Mesenchymal stem cell (in vitro differentiated cells and primary cell): Measurements from ENCODE around the gene FARS2.

Experiments used
- DNase-seq: peaks from one replicate; pipeline ENCODE4 v3.0.0-alpha.2; 2013
- H2AFZ ChIP-seq: one replicate; pipeline ENCODE4 v1.6.1; 2013; ENCODE audit warnings: low read depth, mild to moderate bottlenecking, control low read depth, inconsistent platforms, low read length, moderate library complexity
- H2AK5ac ChIP-seq: 2 replicates; pipeline ENCODE4 v1.6.1; 2013; ENCODE audit warnings: low read length, moderate library complexity, mild to moderate bottlenecking, inconsistent platforms; ENCODE audit not compliant: severe bottlenecking
- H2BK120ac ChIP-seq: one replicate; pipeline ENCODE4 v1.6.1; 2013; ENCODE audit warnings: low read depth, mild to moderate bottlenecking, inconsistent platforms, low read length, moderate library complexity
- H2BK12ac ChIP-seq, 2 experiments: one replicate each; pipeline ENCODE4 v1.6.1; 2013; ENCODE audit warnings: inconsistent platforms in 2 of 2, low read length in 2 of 2, mild to moderate bottlenecking in 2 of 2, moderate library complexity in 2 of 2, control low read depth in 1 of 2
- H2BK15ac ChIP-seq: one replicate; pipeline ENCODE4 v1.6.1; 2013; ENCODE audit warnings: mild to moderate bottlenecking, low read depth, inconsistent platforms; ENCODE audit not compliant: poor library complexity, severe bottlenecking
- H2BK5ac ChIP-seq: 2 replicates; pipeline ENCODE4 v1.6.1; 2013; ENCODE audit warnings: low read depth, mild to moderate bottlenecking, low read length, control low read depth, inconsistent platforms; ENCODE audit not compliant: poor library complexity, severe bottlenecking
- H3K14ac ChIP-seq, 2 experiments: one replicate each; pipeline ENCODE4 v1.6.1; 2013; ENCODE audit warnings: inconsistent platforms in 2 of 2, low read length in 2 of 2, control low read depth in 1 of 2, mild to moderate bottlenecking in 1 of 2, moderate library complexity in 1 of 2
- H3K18ac ChIP-seq, 2 experiments: one replicate each; pipeline ENCODE4 v1.6.1; 2013; ENCODE audit warnings: inconsistent platforms in 2 of 2, low read length in 2 of 2, control low read depth in 1 of 2, low read depth in 1 of 2, mild to moderate bottlenecking in 1 of 2
- H3K23ac ChIP-seq, 2 experiments: one replicate each; pipeline ENCODE4 v1.6.1; 2013; ENCODE audit warnings: inconsistent platforms in 2 of 2, low read length in 2 of 2, mild to moderate bottlenecking in 2 of 2, moderate library complexity in 2 of 2, control low read depth in 1 of 2
- H3K27ac ChIP-seq: 2 replicates; pipeline ENCODE4 v1.5.1; 2013; ENCODE audit warnings: mild to moderate bottlenecking, moderate library complexity, low read length, control low read depth, inconsistent platforms; ENCODE audit not compliant: poor library complexity, severe bottlenecking
- H3K27me3 ChIP-seq, 2 experiments: 2 replicates each; pipeline versions ENCODE4 v1.6.1 to v1.7.0; 2013; ENCODE audit warnings: low read length in 2 of 2, mild to moderate bottlenecking in 2 of 2, moderate library complexity in 2 of 2, control low read depth in 1 of 2, inconsistent platforms in 1 of 2; ENCODE audit not compliant: control insufficient read depth in 1 of 2, insufficient read depth in 1 of 2
- H3K36me3 ChIP-seq, 2 experiments: 2 replicates each; pipeline versions ENCODE4 v1.6.1 to v1.7.0; 2013; ENCODE audit warnings: low read length in 2 of 2, control low read depth in 1 of 2, inconsistent platforms in 1 of 2, low read depth in 1 of 2, mild to moderate bottlenecking in 1 of 2; ENCODE audit not compliant: insufficient read depth in 2 of 2, control insufficient read depth in 1 of 2
- H3K4ac ChIP-seq, 2 experiments: one replicate each; pipeline ENCODE4 v1.6.1; 2013; ENCODE audit warnings: inconsistent platforms in 2 of 2, low read length in 2 of 2, mild to moderate bottlenecking in 2 of 2, moderate library complexity in 2 of 2, control low read depth in 1 of 2, low read depth in 1 of 2
- H3K4me1 ChIP-seq: 2 replicates; pipeline ENCODE4 v1.6.1; 2013; ENCODE audit warnings: low read depth, low read length, control low read depth; ENCODE audit not compliant: control insufficient read depth, insufficient read depth
- H3K4me2 ChIP-seq: 2 replicates; pipeline ENCODE4 v1.6.1; 2013; ENCODE audit warnings: low read length, mild to moderate bottlenecking, inconsistent platforms; ENCODE audit not compliant: poor library complexity, severe bottlenecking
- H3K4me3 ChIP-seq, 2 experiments: 2 replicates each; pipeline versions ENCODE4 v1.5.1 to v1.7.0; 2013; ENCODE audit warnings: low read length in 2 of 2, mild to moderate bottlenecking in 2 of 2, control low read depth in 1 of 2, low read depth in 1 of 2; ENCODE audit not compliant: insufficient read depth in 1 of 2
- H3K79me1 ChIP-seq: replicated peaks from 2 replicates; pipeline ENCODE4 v1.6.1; 2013; ENCODE audit warnings: mild to moderate bottlenecking, control low read depth, low read length, inconsistent platforms; ENCODE audit not compliant: poor library complexity, severe bottlenecking
- H3K9ac ChIP-seq: 2 replicates; pipeline ENCODE4 v1.7.0; 2013; ENCODE audit warnings: mild to moderate bottlenecking, low read length, moderate library complexity
- H3K9me3 ChIP-seq: 2 replicates; pipeline ENCODE4 v1.7.0; 2013; ENCODE audit warnings: mild to moderate bottlenecking, low read length; ENCODE audit not compliant: control insufficient read depth
- H4K8ac ChIP-seq: one replicate; pipeline ENCODE4 v1.6.1; 2013; ENCODE audit warnings: inconsistent platforms, mild to moderate bottlenecking, low read length, moderate library complexity
- H4K91ac ChIP-seq: one replicate; pipeline ENCODE4 v1.6.1; 2013; ENCODE audit warnings: mild to moderate bottlenecking, low read length, inconsistent platforms
- WGBS: methylation state at CpG from one replicate; pipeline ENCODE4 v1.1.7; 2013; ENCODE audit warnings: mixed read lengths; 5-methylcytosine and 5-hydroxymethylcytosine counted together

FARS2 gene

GRCh38 chr6:5469101-5469846 is 208.0 kb downstream of the FARS2 start:
- H3K27me3 ChIP-seq, result no peaks in the 10 kb centered on the region
- WGBS, result 43% methylated on average over 14 of the region's 14 CpGs
- H2AFZ ChIP-seq, result peak overlapping the region; percentile 73
- no peak overlapping the region for H3K4me3 ChIP-seq
- peak overlapping the region; percentile 73 for H4K91ac ChIP-seq
- H2BK12ac ChIP-seq, result peak overlapping the region; percentile 51 to 90
- H2AK5ac ChIP-seq, result no peak overlapping the region
- no peak overlapping the region for H3K27ac ChIP-seq
- H3K9me3 ChIP-seq, result no peaks in the 10 kb centered on the region
- H3K4me2 ChIP-seq, result no peak overlapping the region
- no peak overlapping the region for H2BK5ac ChIP-seq
- peaks cover 4% of the 10 kb centered on the region for H3K79me1 ChIP-seq
- no peak overlapping the region for H2BK15ac ChIP-seq
- H3K4me1 ChIP-seq, result peaks cover 14% of the 10 kb centered on the region
- peak overlapping the region in 1 of 2 experiments; percentile 24 for H3K4ac ChIP-seq
- no peak overlapping the region for H3K9ac ChIP-seq
- H2BK120ac ChIP-seq, result no peak overlapping the region
- H3K14ac ChIP-seq, result no peak overlapping the region
- H3K23ac ChIP-seq, result peak overlapping the region; percentile 23 to 71
- peak; percentile 37 for DNase-seq
- no peaks in the 10 kb centered on the region for H3K36me3 ChIP-seq
- H4K8ac ChIP-seq, result peak overlapping the region; percentile 86
- H3K18ac ChIP-seq, result peak overlapping the region; percentile 73 to 90

- Histone ChIP-seq H2AFZ (no peak overlapping the region), H3K14ac (no peak overlapping the region), H3K9ac (peak overlapping the region; percentile 82), H2BK12ac (no peak overlapping the region), H3K27me3 (no peaks in the 10 kb centered on the region), H3K18ac (no peak overlapping the region), H2BK15ac (no peak overlapping the region), H4K8ac (no peak overlapping the region), H3K4ac (no peak overlapping the region), H3K9me3 (no peaks in the 10 kb centered on the region), H2AK5ac (no peak overlapping the region), H3K79me1 (peaks cover 4% of the 10 kb centered on the region), H3K4me2 (no peak overlapping the region), H4K91ac (no peak overlapping the region), H3K36me3 (no peaks in the 10 kb centered on the region), H3K4me3 (no peak overlapping the region), H3K4me1 (peaks cover 13% of the 10 kb centered on the region), H2BK120ac (no peak overlapping the region), H3K27ac (no peak overlapping the region), H2BK5ac (no peak overlapping the region), H3K23ac (no peak overlapping the region)
- WGBS, result 1% methylated on average over 7 of the region's 8 CpGs
- peak; percentile 72 for DNase-seq
Observed at GRCh38 chr6:5471044-5471443, 209.7 kb downstream of the FARS2 start.

- Histone ChIP-seq H3K79me1 (peaks cover 4% of the 10 kb centered on the region), H2AFZ (no peak overlapping the region), H3K23ac (no peak overlapping the region), H3K4me3 (no peak overlapping the region), H3K9ac (peak overlapping the region; percentile 82), H3K27me3 (no peaks in the 10 kb centered on the region), H2BK120ac (no peak overlapping the region), H2BK5ac (no peak overlapping the region), H3K14ac (no peak overlapping the region), H3K4me2 (no peak overlapping the region), H3K4ac (no peak overlapping the region), H2BK15ac (no peak overlapping the region), H3K4me1 (peaks cover 8% of the 10 kb centered on the region), H3K36me3 (no peaks in the 10 kb centered on the region), H3K27ac (no peak overlapping the region), H2AK5ac (no peak overlapping the region), H4K91ac (no peak overlapping the region), H2BK12ac (no peak overlapping the region), H3K9me3 (no peaks in the 10 kb centered on the region), H3K18ac (no peak overlapping the region), H4K8ac (no peak overlapping the region)
- WGBS, result 75% methylated on average over 12 of the region's 12 CpGs
- peak; percentile 41 for DNase-seq
Observed at GRCh38 chr6:5471637-5472398, 210.5 kb downstream of the FARS2 start.

GRCh38 chr6:5472571-5472970 is 211.3 kb downstream of the FARS2 start:
- Histone ChIP-seq H2AK5ac (no peak overlapping the region), H3K14ac (no peak overlapping the region), H3K79me1 (peaks cover 4% of the 10 kb centered on the region), H3K4ac (no peak overlapping the region), H3K9me3 (no peaks in the 10 kb centered on the region), H3K27ac (no peak overlapping the region), H3K4me3 (no peak overlapping the region), H3K36me3 (no peaks in the 10 kb centered on the region), H3K23ac (no peak overlapping the region), H2BK12ac (no peak overlapping the region), H3K4me1 (peaks cover 8% of the 10 kb centered on the region), H2BK120ac (no peak overlapping the region), H4K8ac (no peak overlapping the region), H4K91ac (no peak overlapping the region), H3K9ac (no peak overlapping the region), H2AFZ (no peak overlapping the region), H3K18ac (no peak overlapping the region), H3K27me3 (no peaks in the 10 kb centered on the region), H3K4me2 (no peak overlapping the region), H2BK15ac (no peak overlapping the region), H2BK5ac (no peak overlapping the region)
- no peak for DNase-seq
- WGBS, result no CpG with 5 or more reads among the region's 2 CpGs
